Measurements from ENCODE around the gene SOS2.

DNA sequence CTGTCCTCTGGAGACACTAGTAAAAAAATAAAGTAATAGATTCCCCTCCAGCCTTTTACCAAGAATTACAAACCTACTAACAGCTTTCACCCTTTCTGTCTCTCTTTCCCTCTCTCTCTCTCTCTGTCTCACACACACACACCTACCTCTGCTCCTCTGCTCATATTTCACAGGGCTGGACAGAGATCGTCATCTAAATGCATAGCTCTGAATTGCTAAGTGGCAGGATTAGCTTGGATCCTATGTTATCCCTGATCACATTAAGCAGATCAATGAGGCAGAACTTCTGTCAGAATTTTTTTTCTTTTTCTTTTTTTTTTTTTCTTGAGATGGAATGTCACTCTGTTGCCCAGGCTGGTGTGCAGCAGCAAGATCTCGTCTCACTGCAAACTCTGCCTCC lies 137.9 kb downstream of the SOS2 start:
- TF ChIP-seq, protein P1, sequence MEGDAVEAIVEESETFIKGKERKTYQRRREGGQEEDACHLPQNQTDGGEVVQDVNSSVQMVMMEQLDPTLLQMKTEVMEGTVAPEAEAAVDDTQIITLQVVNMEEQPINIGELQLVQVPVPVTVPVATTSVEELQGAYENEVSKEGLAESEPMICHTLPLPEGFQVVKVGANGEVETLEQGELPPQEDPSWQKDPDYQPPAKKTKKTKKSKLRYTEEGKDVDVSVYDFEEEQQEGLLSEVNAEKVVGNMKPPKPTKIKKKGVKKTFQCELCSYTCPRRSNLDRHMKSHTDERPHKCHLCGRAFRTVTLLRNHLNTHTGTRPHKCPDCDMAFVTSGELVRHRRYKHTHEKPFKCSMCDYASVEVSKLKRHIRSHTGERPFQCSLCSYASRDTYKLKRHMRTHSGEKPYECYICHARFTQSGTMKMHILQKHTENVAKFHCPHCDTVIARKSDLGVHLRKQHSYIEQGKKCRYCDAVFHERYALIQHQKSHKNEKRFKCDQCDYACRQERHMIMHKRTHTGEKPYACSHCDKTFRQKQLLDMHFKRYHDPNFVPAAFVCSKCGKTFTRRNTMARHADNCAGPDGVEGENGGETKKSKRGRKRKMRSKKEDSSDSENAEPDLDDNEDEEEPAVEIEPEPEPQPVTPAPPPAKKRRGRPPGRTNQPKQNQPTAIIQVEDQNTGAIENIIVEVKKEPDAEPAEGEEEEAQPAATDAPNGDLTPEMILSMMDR (IDR thresholded peaks at IDR 0.05; ENCODE audit: low read length): no peak
- TF ChIP-seq EZH2 (optimal IDR thresholded peaks at IDR 0.05; ENCODE audit: low read depth, low read length): no peak
- TF ChIP-seq EZH2phosphoT487 (IDR thresholded peaks at IDR 0.05; ENCODE audit: low read length): no peak

All from MM.1S (cell line).